KOPT-K1 (cell line): ENCODE results near the gene PPP1R3G.

Source experiments
- H3K27ac ChIP-seq: fragments of 200-600 bp; sonication (generic); 2 replicates; pipeline ENCODE4 v1.5.1; 2016; ENCODE audit warnings: antibody characterized with exemption, mild to moderate bottlenecking, low read depth, low read length; ENCODE audit not compliant: poor library complexity, severe bottlenecking
- H3K36me3 ChIP-seq: fragments of 200-600 bp; sonication (generic); 2 replicates; pipeline ENCODE4 v1.5.1; 2017; ENCODE audit warnings: antibody characterized with exemption, mild to moderate bottlenecking, low read length, moderate library complexity; ENCODE audit not compliant: insufficient read depth
- H3K9me3 ChIP-seq: fragments of 200-600 bp; sonication (generic); 2 replicates; pipeline ENCODE4 v1.5.1; 2017; ENCODE audit warnings: antibody characterized with exemption, low read length, mild to moderate bottlenecking; ENCODE audit not compliant: insufficient read depth, poor library complexity, severe bottlenecking

Gene PPP1R3G

GRCh38 chr6:5095236-5095635, 10.1 kb downstream of the PPP1R3G start:
- no peaks in the 10 kb centered on the region for H3K9me3 ChIP-seq
- no peak overlapping the region for H3K27ac ChIP-seq
- H3K36me3 ChIP-seq = no peaks in the 10 kb centered on the region

GRCh38 chr6:5096482-5096881, 11.3 kb downstream of the PPP1R3G start:
- no peaks in the 10 kb centered on the region for H3K36me3 ChIP-seq
- H3K9me3 ChIP-seq = no peaks in the 10 kb centered on the region
- no peak overlapping the region for H3K27ac ChIP-seq

GRCh38 chr6:5098501-5099270, 13.5 kb downstream of the PPP1R3G start:
- Histone ChIP-seq H3K36me3 (no peaks in the 10 kb centered on the region), H3K9me3 (no peaks in the 10 kb centered on the region), H3K27ac (no peak overlapping the region)

GRCh38 chr6:5099537-5099936, 14.4 kb downstream of the PPP1R3G start:
- Histone ChIP-seq H3K9me3 (no peaks in the 10 kb centered on the region), H3K36me3 (no peaks in the 10 kb centered on the region), H3K27ac (no peak overlapping the region)

GRCh38 chr6:5100806-5101205, 15.7 kb downstream of the PPP1R3G start:
- no peaks in the 10 kb centered on the region for H3K9me3 ChIP-seq
- no peak overlapping the region for H3K27ac ChIP-seq
- no peaks in the 10 kb centered on the region for H3K36me3 ChIP-seq

GRCh38 chr6:5102267-5102970, 17.3 kb downstream of the PPP1R3G start:
- Histone ChIP-seq H3K9me3 (no peaks in the 10 kb centered on the region), H3K27ac (peak overlapping the region; percentile 36), H3K36me3 (no peaks in the 10 kb centered on the region)

- H3K9me3 ChIP-seq = no peaks in the 10 kb centered on the region
- H3K36me3 ChIP-seq = no peaks in the 10 kb centered on the region
- H3K27ac ChIP-seq = no peak overlapping the region
These were observed 18.1 kb downstream of the PPP1R3G start for GRCh38 chr6:5103250-5103649.

GRCh38 chr6:5104667-5105066, 19.5 kb downstream of the PPP1R3G start:
- no peaks in the 10 kb centered on the region for H3K9me3 ChIP-seq
- no peak overlapping the region for H3K27ac ChIP-seq
- H3K36me3 ChIP-seq = no peaks in the 10 kb centered on the region

- H3K9me3 ChIP-seq = no peaks in the 10 kb centered on the region
- H3K27ac ChIP-seq = no peak overlapping the region
- H3K36me3 ChIP-seq = no peaks in the 10 kb centered on the region
These were observed 20.0 kb downstream of the PPP1R3G start for GRCh38 chr6:5105146-5105545.

- H3K36me3 ChIP-seq = no peaks in the 10 kb centered on the region
- no peaks in the 10 kb centered on the region for H3K9me3 ChIP-seq
- H3K27ac ChIP-seq = no peak overlapping the region
These were observed 22.2 kb downstream of the PPP1R3G start for GRCh38 chr6:5107341-5107740.

- Histone ChIP-seq H3K36me3 (no peaks in the 10 kb centered on the region), H3K9me3 (no peaks in the 10 kb centered on the region), H3K27ac (no peak overlapping the region)
These were observed 22.9 kb downstream of the PPP1R3G start for GRCh38 chr6:5108068-5108467.

- Histone ChIP-seq H3K36me3 (no peaks in the 10 kb centered on the region), H3K9me3 (no peaks in the 10 kb centered on the region), H3K27ac (no peak overlapping the region)
These were observed 23.5 kb downstream of the PPP1R3G start for GRCh38 chr6:5108536-5109150.

GRCh38 chr6:5109436-5109835, 24.3 kb downstream of the PPP1R3G start:
- Histone ChIP-seq H3K9me3 (no peaks in the 10 kb centered on the region), H3K27ac (no peak overlapping the region), H3K36me3 (no peaks in the 10 kb centered on the region)

GRCh38 chr6:5110246-5110645, 25.1 kb downstream of the PPP1R3G start:
- Histone ChIP-seq H3K27ac (no peak overlapping the region), H3K36me3 (no peaks in the 10 kb centered on the region)

GRCh38 chr6:5111626-5112025, 26.5 kb downstream of the PPP1R3G start:
- no peaks in the 10 kb centered on the region for H3K36me3 ChIP-seq
- no peak overlapping the region for H3K27ac ChIP-seq

More at GRCh38 chr6:5110246-5110645, 25.1 kb downstream of the PPP1R3G start:
- H3K9me3 ChIP-seq = no peaks in the 10 kb centered on the region

More at GRCh38 chr6:5111626-5112025, 26.5 kb downstream of the PPP1R3G start:
- H3K9me3 ChIP-seq = no peaks in the 10 kb centered on the region
